HG03575 (cell line): Measurements from ENCODE around the gene MAD1L1.

Experiments used
- ATAC-seq: cut with Tn5 transposase; IDR thresholded peaks from one replicate; pipeline ENCODE4 v1.9.1; 2021; ENCODE audit not compliant: unreplicated experiment, insufficient number of reproducible peaks, low FRiP score; ENCODE audit errors: extremely low read depth

Gene MAD1L1

DNA sequence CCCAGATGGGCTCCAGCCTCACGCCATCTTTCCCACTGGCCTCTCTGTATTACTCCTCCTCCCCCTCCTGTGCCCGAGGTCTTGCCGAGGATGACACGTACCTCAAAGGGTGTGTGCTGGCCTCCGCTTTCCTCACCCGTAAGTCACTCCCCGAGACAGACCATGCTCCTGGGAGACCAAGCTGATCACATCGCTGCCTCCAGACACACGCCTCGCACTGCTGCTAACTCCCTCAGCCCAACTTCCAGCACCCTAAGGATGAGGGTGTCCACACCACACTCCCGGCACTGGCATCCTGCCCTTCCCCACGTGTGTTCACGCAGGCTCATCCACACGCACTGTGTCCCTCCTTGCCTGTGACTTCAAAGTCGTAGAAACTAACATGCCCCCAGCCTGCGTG, 24.0 kb downstream of the MAD1L1 start:
- no peak for ATAC-seq

DNA sequence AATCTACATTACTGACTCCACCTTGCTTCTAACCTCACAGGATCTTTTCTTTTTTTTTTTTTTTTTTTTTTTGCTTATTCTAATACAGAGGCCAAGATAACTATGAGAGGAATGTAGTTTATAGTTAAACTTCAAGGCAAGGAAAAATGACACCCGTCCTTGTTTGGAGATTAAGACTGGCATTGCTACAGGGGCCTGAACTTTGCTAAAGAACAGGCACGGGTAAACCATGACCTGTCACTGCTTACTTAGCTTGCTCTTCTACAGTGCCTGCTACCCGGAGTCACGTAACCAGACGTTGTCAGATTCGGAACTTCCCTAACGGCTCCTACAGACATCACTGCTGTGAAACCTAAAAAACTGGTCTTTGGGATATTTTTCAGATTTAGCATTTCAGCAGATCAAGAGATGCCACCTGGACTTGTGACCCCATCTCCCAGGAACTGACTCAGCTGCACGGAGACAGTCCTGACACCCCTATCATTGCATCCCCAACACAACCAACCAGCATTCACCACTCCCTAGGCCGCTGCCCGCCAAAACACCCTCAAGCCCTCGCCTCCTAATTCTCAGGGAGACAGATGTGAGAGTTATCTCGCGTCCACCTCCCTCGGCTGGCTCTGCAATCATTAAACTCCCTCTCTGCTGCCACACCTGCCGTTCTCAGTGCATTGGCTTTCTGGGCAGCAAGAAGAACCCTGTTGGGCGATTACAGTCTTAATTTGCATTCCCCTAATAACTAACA, 27.5 kb downstream of the MAD1L1 start:
- no peak for ATAC-seq

DNA sequence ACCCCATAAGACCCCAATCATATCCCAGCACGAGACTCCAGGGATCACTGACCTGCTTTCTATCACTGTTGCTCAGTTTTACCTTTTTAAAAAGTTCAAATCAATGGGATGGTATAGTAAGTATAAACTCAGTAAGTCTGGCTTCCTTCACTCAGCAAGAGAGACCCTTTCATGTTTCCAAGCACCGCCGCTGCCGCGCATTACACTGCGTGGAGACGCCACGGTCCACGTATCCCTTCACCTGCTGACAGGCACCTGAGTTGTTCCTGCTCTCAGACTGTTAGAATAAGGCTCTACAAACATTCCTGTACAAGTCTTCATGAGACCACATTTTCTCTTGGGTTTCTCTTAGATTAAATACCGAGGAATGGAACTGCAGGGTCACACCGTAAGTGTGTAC, 28.3 kb downstream of the MAD1L1 start:
- ATAC-seq: no peak

DNA sequence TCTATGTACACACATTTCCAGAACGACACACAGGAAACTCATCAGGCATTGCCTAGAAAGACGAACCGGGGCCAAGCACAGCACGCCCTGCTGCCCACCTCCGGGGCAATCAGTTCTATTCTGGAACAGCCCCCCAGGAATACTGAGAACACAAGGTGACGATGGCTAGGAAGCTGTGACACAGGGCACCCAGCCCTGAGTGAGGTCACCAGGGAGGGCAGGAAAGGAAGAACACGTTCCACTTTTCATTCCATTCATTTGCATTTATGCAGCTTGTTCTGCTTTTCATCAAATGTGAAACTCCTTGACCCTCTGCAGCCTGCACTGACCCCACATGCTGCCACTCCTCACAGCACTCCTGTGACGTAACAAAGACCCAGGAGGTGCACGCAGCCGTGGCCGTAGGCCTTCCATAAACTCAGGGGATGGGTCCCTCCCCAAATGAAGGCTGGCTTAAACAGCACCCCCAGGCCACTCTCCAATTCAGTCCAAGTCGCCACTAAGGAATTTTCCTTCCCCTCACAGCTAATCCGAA, 28.9 kb downstream of the MAD1L1 start:
- ATAC-seq: no peak

DNA sequence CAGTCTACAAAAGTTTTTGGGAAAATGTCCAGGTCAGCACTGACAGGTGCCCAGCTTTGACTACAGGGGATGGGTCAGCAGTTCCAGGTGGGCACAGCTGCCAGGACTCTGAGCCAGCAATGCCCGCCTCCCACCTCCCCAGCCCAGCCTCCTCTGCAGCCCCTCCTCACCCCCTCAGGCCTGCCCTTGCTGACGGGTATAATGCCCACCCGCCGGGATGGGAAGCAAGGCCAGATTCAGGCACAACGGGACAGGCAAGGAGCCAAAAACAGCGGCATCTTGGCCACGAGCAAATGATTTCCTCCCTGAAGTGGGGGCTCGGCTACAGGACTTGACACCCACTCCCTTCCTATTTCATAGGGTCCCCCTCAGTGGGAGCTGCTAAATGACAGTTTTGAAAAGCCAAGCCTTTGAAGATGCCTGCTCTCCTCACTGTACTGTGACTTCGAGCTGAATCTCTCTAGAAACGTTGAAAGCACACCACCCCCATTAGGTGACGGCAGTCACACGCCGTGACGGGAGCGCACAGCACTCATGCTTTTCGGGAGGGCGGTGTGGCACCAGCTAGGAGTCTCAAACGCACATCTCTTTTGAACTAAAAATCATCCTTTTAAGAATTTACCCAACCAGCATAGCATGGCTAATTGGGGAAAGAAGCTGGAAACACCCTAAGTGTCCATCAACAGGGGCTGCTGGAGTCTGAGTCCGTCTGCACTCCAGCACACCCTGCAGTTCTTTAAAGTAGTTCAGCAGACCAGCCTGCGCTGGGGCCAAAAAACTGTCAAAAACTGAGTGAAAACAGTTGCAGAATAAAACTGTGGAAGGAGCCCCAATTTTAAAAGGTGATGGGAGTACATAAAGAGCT, 29.6 kb downstream of the MAD1L1 start:
- no peak for ATAC-seq

DNA sequence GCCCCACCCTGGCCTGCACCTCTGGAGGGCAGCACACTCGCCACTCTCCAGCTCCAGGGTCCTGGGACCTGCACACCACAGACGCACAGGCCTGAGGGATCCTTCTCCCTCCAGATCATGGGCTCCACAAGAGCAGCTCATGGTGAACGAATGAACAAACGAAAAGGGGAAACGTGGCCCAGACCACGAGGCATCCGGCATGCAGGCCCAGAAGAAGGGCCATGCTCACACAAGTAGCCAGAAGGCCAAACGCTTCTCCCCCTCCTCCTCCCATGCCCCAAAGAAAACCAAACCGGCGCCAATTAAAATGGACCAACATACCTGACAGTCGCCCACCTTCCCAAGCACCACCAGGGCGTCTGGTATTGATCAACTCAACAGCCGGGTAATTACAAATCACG, 30.4 kb downstream of the MAD1L1 start:
- no peak for ATAC-seq

DNA sequence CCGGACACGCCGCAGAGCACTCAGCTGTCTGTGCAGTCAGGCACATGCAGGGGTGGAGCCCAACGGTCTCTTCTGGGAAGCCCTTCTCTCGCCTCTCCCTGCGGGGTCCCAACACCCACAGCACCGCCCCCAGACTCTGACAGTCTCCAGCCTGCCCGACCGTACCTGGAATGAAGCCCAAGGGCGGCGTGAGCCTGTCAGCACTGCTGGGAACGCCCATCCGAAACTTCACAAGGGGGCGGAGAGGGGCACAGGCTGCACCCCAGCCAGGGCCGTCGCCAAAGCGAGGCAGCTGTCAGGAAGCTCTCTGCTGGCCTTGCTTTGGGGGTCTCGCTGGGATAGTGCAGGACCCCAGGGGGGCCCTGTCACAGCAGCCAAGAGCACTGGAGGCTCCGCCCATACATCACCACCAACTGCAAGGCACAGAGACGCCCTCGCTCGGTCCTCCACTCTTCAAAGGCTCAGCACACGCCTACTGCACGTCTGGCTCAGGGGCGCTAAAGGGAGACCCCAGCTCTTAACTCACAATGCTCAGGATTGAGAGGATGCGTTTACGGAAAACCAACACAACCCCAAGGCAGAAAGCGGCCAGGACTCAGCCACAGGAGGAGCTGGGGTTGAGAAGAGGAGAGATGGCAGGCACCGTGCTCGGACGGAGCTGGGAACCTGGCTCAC, 30.9 kb downstream of the MAD1L1 start:
- no peak for ATAC-seq

DNA sequence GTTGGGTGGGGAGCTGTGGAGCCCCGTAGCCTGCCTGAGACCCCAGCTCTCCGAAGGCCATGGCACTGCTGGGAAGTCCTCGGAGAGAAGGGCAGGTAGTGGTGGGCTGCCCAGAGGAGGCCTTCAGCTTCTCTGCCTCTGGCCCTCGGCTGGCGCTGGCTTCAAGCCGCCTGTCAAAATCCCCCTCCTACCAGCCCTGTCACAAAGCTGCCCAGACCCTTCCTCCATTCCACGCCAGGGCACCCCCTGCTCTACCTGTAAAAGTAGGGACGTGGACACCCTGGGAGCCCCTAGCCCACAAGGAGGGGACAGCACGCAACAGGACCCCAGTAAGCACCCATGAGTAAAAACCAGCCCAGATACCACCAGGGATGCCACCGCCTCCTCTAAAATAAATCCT, 31.6 kb downstream of the MAD1L1 start:
- no peak for ATAC-seq

DNA sequence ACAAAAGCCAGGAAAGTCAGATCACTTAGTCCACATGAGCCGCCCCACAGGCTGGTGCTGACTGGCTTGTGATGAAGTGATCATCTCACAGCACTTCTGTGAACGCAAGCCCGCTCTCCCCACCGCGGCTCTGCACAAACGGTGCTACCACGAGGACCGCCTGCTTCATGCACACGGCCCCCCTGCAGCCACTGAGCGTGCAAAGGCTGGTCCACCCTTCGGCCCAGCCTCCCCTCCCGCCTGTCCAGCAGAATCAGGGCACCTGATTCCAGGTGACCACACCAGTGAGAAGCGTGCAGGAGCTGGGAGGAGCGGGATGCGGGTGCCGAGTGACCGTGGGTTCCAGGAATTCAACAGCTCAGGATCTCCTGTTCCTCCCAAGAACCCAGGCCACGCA, 32.2 kb downstream of the MAD1L1 start:
- ATAC-seq: no peak

DNA sequence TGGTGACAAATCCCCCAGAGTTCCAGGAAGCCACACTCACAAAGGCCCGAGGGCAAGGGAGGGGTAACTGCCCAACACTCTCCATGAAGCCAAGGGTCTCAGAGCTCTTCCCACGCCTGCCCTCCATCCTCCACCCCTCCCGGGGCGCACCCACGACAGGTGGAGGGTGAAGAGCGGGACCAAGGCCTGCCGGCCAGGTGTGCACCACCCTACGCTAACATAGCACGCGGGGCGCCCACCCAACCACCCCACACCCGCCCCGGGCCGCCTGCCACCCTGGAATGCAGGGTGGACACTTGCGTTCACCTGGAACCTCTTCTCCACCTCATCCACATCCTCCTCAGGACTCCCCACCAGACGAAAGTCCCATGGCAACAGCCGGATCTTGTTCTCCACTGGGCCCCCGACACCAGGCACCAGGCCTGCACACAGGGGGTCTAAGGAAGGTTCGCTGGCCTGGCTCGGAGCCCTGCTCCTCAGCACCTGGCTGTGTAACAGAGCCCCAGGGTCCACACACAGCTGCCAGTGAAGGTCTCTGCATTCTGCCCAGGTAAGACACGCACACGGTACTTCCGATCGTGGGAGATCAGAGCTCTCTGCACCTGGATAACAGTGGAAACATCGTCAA, 32.7 kb downstream of the MAD1L1 start:
- ATAC-seq: no peak

DNA sequence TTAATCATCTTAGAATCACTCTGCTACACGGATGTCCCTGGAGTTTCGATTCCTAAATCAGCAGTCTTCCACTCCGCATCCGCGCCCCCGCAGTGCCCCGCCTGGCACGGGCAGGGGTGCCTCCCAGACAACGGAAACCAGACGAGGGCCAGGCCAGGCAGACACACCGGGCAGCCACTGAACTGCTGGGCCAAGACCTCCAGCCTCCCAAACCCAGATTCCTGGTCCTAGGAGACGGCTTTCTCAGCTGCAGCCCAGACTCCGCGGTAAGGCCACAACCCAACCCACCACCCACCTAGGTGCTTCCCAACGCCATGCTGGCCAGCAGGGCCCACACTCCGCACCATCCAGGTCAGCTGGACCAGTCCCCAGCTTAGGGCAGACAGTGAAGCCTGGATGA, 33.2 kb downstream of the MAD1L1 start:
- ATAC-seq: no peak

DNA sequence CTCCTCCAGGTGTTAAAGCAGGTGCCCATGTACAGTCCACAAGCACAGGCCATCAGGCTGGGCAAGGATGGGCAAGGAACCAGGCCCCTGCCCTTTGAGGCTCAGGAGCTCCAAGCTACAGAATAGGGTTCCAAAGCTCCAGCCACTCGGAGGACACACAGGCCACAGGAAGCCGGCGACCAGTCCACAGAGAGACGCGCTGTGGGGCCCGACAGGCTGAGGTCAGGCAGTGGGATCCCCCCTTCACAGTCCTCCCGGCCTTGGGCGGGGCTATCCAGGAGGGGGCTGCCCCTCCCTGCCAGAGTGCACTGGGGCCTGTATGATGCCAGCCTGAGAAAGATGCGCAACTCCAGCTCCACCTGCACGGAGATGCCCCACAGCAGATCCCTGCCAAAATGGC, 34.0 kb downstream of the MAD1L1 start:
- no peak for ATAC-seq

DNA sequence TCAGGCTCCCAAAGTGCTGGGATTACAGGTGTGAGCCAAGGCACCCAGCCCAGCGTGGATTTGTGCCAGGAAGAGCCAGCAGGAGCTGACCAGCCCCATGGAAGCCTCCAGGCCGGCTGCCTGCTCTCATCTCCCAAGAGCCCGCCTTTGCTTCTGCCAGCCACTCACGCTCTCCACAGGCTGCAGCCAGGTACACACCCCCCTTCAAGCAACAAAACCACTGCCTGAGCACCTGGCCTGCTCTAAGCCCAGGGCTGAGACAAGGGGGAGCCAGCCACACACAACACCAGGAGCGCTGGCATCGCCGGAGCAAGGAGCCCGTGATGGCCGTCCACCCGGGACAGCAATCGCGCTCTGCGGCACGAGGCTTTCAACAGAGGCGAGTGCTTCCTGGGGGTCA, 34.5 kb downstream of the MAD1L1 start:
- ATAC-seq: no peak

DNA sequence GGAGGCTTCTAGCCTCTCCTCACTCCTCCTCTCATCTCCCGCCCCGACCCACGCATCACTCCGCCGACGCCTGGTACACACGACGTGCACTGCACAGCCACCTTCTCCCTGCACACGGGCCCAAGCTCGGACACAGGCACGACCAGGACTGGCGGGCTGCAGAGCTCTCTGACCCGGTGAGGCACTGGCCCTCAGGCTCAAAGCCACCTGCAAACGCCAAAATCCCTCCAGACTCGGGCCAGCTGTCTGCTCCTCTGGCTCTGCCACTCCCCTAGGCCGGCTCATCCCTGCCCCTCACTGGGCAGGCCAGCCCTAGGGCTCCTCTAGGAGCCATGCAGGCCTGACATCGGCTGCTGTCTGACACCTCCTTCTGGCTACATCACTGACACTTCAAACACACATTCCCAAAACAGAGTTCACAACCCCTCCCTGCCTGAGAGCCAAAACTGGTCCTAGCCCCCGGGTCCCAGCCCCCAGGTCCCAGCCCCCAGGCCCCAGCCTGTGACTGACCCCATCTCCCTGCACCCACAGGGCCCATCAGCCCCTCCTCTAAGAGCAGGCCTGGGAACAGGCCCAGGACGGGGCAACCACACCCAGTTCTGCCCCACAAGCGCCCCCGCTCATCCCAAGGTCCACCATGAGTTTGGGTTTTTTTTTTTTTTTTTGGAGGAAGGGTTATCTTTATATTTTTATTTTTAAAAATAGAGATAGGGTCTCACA, 35.1 kb downstream of the MAD1L1 start:
- no peak for ATAC-seq

DNA sequence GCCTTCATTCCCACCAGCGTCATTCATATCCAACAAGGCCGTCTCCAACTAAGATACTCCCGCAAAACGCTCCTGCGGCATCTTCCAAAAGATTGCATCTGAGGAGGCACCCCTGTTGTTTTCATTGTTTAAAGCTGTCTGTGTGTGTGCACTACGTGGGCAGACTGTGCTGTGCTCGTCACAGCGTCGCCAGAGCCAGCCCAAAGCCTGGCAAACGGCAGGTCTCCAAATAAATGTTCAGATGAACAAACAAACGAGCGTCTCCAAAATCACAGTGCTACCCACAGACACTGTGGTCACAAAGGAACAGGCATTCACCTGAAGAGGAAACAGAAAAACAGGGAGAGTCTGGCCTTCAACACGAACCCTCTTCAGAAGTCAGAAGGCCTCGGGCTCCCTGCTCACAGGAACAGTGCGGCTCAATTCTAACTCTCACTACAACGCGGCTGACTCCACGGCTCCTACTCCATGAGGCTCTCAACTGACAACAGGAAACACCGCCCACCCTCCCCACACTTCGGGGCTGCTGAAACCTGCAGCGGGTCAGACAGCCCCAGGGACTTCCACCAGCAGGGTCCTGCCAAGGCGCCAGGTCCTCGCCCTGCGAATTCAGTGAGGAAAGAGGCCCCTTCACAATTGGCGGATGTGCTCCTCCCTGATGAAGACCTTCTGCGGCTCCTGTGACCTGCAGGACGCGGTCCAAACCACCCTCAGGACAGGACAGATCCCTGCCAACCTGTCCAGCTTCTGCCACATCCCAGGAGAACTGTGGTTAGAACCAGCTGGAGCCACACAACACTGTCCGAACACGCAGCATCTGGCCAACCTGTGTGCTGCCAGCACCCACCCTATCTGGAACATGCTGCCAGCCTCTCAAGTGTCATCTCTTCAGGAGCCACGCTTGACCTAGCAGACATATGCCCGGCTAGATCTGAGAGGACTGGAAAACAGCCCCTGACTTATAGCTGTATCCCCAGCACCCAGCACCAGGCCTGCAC, 36.1 kb downstream of the MAD1L1 start:
- no peak for ATAC-seq

DNA sequence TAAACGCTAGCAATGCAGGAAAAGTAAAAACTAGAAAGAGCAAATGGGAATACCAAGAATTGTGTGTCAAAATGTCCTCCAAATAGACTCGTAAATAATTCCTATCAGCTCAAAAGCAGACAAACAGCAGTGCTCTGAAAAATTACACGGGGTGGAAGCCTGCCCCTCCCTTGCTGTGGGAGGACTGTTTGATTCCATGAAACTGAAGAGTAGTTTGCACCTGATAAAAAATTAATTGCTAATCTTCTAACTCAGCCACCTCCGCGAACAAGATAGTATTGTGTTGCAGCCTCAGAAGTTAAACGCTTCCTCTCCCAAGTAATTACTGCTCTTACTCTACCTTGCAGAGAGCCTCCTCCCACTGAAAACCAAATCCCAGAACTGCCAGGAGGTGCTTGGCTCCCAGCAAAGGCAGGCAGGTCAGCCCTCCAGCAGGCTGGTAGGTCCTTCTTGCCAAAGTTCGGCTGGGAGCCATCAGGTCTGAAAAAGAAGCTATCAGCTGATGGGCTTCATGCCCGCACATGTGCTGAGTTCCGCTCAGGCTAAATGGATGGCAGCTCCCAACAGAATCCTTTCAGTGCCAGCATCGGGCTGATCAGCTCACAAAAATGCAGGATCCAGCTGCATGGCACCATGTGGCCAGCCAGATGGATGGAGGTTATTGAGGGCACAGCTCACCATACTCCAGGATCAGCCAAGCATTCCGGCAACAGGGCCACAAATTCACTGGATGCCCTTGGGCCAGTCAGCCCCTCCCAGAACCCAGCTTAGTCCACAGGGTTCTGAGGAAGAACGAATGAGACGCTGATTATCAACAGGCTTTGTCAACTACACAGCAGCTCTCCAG, 37.1 kb downstream of the MAD1L1 start:
- no peak for ATAC-seq
